GM11168 (cell line): Measurements from ENCODE around the gene HDHD2.

Experiments used
- in situ Hi-C: fragments of 300-500 bp; cut with MboI; formaldehyde crosslinking; loops from one replicate; pipeline ENCODE4 v1.12.0; 2022; ENCODE audit warnings: low sequenced_read_pairs; ENCODE audit not compliant: unreplicated experiment

The HDHD2 gene

GRCh38 chr18:47077111-47077510 lies 73.2 kb downstream of the HDHD2 start:
- in situ Hi-C loops, result loop anchor here (25.0 kb wide), 1 partner anchor 685 kb away; no protein-coding TSS in a partner anchor

- in situ Hi-C loops, result loop anchor here (25.0 kb wide), 1 partner anchor 687 kb away; no protein-coding TSS in a partner anchor
These were observed 75.0 kb downstream of the HDHD2 start for GRCh38 chr18:47075098-47075883.

DNA sequence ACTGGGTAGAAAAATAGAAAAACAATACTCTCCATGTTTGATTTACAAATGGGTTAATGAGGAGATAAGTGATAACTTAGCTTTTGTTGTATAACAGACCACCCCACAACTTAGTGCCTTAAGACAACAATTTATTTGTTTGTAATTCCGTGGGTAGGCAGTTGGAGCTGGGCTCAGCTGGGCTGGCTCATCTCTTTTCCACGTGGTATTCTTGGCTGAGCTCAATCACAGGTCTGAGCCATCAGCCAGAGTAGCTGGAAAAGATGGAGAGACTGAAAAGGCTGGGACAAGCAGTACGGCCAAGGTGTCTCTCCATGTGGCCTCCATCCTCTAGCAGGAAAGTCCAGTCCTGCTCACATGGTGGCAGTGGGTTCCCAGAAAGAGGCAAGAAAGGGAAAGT lies 82.7 kb downstream of the HDHD2 start:
- in situ Hi-C loops, result no loop called here

- in situ Hi-C loops, result no loop called here
These were observed 87.2 kb downstream of the HDHD2 start for GRCh38 chr18:47063096-47063495.

DNA sequence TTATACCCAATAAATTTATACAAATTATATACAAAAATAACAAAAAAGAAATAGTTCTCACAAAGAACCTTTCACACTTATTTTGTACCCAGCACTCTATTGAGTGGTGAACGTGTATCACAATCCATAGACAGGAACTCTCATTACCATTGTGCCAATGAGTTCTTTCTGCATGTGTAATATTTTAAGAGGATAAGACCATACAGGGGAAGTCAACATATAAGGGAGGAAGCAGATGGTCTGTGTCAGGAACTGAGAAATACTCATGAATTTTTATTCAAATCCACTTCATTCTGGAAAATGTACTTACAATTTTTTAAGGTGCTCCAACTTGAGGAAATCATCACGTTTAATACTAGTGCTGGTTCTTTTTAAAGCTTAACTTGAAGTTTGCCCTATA lies 87.8 kb downstream of the HDHD2 start:
- in situ Hi-C loops, result no loop called here
